GM19239 (cell line): ENCODE data around the gene ASB15.
"Not testable (repeated sequence)": the region's sequence is repeated elsewhere in the genome, so short reads cannot be mapped to it uniquely, and the experiment has no call there.

Experiments used
- DNase-seq: peaks from one replicate; pipeline ENCODE4 v3.0.0; 2011; ENCODE audit warnings: low spot score; ENCODE audit not compliant: insufficient read length
- FAIRE-seq: peaks from 2 replicates; lab custom pipeline; 2011; peaks lifted over from hg19 to GRCh38; lab: Jason Lieb, UNC

ASB15 gene

DNA sequence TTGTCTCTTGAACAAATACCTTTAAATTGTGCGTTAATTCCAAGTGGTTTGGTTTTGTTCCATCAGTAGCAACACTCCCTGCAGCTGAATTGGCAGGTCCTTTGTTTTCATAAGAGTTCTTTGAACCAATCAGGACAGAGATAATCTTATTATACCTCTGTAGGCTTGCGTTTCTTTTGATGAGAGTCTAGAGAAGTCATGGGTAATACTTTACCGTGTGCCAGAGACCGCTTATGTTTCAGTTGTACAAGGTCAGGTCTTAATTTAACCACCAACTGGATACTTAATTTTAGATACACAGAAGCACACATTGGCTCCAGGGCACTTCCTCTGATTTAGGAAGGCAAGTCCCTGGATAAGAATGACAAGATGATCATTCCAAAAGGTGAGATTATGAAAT, at the start of gene ASB15:
Gene ASB15, plus strand, starts transcription at position 292 of the 400 bp plus-strand sequence. CDS start 12,682 bp downstream, outside the sequence.
- DNase-seq (no peak), FAIRE-seq (no peak)

GRCh38 chr7:123552134-123552533, 49.5 kb upstream of the ASB15 start:
- FAIRE-seq, DNase-seq: not testable (repeated sequence)

DNA sequence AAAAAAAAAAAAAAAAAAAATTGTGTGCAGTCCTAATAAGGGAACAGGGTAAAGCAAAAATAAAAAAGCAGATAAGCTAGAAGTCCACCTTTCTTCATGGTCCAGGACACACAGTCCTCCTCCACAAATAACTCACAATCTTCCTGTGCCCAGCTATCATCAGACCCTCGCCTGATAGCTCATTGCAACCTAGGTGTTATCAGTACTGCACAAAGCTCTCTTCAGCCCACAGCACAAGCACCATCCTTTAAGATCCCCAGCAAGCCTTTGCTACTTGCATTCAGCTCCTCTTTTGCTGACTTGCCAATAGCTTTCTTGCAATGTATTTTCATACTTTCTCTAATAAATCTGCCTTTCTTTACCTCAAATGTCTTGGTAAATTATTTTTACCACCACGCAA, 49.0 kb upstream of the ASB15 start:
- no peak for FAIRE-seq
- no peak for DNase-seq

- DNase-seq (no peak), FAIRE-seq (no peak)
Measured at GRCh38 chr7:123553159-123553558, 48.5 kb upstream of the ASB15 start.

DNA sequence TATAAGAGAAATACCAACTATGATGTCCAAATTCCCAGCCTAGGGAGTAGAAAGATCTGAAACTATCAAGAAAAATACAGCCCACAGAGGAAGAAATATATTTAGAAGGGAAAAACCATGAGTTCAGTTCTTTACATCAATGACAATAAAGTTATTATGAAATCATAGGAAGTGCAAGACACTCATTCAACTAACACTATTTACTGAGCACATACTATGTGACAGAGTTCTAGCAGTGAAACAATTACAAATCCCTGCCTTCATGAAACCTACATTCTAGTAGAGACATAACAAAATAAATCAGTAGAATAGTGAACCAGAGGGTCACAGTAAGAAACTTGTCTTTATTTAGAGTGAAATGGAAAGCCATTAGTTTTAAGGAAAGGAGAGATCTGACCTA, 46.1 kb upstream of the ASB15 start:
- DNase-seq (no peak), FAIRE-seq (no peak)

DNA sequence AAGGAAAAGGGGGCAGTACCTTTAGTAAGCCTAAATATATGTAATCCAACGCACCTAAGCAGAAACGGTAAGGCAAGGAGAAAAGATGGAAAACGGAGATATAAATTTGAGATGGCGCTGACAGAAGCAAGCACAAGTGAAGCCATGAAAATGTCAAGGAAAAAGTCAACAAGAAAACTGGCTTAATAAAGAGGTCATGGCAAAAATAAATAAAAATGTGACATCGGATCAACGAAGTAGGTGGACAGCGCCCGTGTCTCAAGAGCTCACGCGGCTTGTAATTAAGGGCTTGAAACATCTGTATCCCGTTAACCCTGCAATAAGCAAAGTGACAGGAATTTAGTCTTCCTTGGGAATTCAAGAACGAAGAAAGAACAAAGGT, 44.6 kb upstream of the ASB15 start:
- DNase-seq (no peak), FAIRE-seq (no peak)

GRCh38 chr7:123557398-123558288, 44.0 kb upstream of the ASB15 start, which contains the start of gene NDUFA5:
NDUFA5 (minus strand) TSS chr7:123557818; CDS start chr7:123557795, 23 bp downstream.
- peak; percentile 97 for FAIRE-seq

DNA sequence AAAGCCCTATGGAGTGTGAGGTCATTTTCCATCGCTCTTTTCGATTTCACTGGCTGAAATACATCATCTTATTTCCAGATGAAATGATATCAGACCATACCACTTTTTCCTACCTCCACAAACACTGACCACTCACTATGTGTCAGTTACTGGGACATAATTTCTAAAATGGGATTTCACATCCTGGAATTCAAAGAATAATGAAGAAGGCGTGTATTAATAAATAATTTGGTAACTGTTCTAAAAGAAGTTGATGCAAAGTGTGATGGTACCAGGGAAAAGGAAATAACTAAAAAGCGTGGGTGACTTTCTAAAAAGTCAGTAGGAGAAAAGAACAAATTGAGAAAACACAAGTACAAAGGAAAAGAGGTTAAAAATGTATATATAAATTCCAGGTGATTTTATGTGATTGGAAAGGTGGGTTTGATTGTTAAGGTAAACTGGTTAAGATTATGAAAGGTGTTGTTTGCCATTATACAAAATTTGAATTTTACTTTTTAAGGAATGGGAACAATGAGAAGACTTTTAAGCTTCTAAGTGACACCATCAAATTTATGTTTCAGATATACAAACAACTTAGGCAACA, 43.2 kb upstream of the ASB15 start:
- DNase-seq (no peak), FAIRE-seq (no peak)

More at GRCh38 chr7:123557398-123558288, 44.0 kb upstream of the ASB15 start, which contains the start of gene NDUFA5:
- DNase-seq, result peak; percentile 62

- no peak for FAIRE-seq
Measured at GRCh38 chr7:123562121-123562520, 39.5 kb upstream of the ASB15 start.

DNA sequence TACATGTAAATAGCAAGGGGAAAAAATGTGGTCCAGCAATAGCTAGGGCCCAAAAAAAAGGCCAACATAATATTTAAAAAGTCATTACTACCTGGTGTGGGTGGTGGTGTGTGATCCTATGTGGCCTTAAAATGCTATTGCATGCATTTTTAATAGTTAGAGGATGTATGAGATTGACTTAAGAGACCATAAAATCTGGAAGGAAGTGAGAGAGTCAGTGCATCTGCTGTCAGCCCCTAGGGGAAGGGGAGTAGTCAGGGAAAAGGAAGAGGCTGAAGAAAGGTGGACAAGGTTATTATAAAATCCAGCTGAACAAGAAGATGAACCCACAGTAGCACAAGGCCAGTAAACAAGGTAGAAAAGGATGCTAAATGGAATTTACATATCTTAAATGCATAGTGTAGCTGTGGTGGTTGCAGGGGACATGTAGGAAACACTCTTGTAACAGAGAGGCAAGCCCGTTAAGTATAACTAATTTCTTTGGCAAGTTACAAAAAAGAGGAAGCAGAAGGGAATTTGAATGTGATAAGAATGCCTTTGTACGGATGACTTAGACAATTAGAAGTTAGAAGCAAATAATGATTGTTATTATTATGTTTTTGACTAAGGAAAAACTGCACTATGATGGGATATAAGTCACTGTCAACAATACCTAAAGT, 32.1 kb upstream of the ASB15 start:
- FAIRE-seq (no peak), DNase-seq (no peak)

More at GRCh38 chr7:123562121-123562520, 39.5 kb upstream of the ASB15 start:
- no peak for DNase-seq

DNA sequence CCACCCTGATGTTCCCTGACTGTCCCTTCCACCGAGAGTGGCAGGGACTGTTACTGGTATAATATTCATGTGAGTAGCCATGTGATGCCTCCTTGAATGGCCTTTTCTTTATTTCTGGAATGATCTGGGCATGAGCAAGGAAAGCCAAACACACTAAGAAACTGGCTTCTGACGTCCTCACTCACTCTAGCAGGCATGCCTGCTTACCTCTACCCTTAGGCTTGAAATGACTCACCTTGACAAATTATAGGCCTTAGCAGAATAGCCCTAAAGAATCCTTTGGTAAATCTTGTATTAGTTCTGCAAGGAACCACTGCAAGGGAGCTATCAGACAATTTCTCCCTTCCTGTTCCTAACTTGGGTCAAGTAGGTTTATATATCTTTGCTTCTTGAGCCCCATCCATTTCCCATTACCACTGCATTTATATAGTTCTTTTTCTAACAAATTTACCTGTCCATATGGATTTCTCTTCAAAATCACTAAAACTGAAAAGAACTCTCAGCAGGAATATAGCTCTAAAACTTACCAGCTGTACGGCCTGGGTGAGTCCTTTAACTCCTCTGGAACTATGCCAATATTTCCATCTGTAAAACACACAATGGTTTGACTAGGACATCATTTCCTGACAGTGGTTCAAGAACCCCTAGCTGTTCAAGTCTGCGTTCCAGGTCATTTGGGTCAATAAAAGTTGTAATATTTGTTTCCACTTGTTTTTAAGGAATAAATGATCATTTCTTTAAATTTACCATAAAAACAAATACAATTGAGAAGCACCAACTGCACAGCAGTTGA, 31.0 kb upstream of the ASB15 start:
- no peak for DNase-seq
- FAIRE-seq, result no peak

GRCh38 chr7:123571187-123571586, 30.4 kb upstream of the ASB15 start:
- FAIRE-seq, result no peak
- DNase-seq, result no peak

DNA sequence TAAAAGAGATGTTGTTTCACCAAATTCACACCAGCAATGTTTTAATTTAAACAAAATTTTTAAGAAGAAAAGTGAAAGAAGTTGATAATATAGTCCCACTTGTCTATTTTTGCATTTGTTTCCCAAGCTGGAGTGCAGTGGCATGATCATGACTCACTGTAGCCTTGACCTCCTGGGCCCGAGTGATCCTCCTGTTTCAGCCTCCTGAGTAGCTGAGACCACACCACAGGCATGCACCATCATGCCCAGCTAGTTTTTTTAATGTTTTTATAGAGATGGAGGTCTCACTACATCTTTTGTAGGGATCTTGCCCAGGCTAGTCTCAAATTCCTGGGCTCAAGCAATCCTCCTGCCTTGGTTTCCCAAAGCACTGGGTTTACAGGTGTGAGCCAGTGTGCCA, 29.9 kb upstream of the ASB15 start:
- no peak for DNase-seq
- FAIRE-seq, result no peak

GRCh38 chr7:123573341-123573740, 28.3 kb upstream of the ASB15 start:
- DNase-seq, result no peak
- no peak for FAIRE-seq

DNA sequence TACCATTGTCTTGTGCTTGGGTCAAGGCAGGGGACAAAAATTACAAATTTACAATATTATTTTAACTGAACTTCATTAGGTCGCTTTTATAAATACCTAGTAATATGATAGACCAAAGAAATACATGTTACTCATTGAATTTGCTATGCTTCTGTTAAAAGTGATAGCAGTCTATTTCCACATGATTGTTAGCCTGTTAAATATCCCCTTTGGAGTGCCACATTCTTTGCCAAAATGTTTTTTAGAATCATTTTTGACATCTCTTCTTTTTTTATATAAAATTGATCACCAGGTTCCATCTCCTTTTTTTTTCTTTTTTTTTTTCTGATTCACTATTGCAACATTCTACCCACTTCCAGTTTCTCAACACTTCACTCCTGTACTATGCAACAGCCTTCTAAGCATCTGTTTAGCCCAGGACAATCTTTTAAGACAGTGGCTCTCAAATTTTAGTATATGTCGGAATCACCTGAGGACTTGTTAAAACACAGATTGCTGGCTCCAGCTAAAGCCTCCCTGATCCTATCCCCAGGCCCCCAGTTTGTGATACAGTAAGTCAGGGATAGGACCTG, 27.6 kb upstream of the ASB15 start:
- DNase-seq (no peak), FAIRE-seq (no peak)

GRCh38 chr7:123579416-123579815, 22.2 kb upstream of the ASB15 start:
- DNase-seq, result no peak
- FAIRE-seq, result no peak

DNA sequence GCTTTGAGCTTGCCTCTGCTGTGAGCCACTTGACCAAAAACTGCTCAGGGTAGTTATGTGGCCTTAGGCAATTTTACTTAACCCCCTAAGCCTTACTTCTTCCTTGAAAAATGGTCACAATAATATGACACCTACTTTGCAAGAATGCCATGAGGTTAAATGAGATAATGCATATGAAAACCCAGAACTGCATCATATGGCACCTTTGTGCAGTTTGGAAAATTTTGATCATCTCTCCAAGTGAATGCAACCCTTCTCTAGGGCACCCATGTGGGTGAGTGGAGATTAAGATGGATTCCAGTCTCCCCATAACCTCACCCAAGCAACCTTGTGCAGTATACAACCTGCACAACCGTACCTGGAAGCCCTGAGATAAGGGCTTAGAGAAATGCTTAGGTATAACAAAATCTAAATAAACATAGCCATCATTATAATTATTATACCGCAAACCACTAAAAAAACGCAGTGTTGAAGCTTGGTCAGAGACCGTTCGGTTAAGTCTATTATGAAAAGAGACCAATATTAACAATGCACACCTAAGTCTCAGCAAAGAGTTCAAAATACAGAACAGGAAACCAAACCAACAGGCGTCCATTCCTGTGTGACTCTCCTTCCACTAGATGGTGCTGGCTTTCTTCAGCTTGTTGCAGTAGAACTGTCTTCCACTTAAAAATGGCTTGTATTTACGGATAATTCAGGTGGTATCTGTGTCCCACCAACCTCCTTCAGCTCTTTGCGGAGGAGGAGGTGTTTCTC, 21.0 kb upstream of the ASB15 start:
- no peak for FAIRE-seq
- DNase-seq, result no peak

- FAIRE-seq (no peak), DNase-seq (no peak)
Measured at GRCh38 chr7:123581162-123581459, 20.5 kb upstream of the ASB15 start.

DNA sequence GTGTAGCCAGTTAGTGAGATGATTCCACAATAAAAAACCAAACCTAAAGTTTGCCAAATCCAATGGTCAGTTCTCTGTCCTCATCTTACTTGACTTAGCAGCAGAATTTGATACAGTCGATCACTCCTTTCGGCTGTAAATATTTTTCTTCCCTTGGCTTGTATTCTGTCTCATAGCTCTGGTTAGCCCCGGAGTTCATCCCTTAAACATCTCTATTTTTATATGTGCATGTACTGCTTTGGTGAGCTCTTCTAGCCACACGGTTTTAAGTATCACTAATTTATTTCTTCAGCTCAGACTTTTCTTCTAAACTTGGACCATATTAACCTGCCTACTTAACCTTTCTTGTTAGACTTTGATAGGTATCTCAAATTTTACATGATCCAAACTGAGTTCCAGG, 17.8 kb upstream of the ASB15 start:
- FAIRE-seq (no peak), DNase-seq (no peak)
